ENCODE measurements around the gene SPAG6. TPM values are rescaled to one million over a fixed set of nuclear protein-coding genes. Genes with fewer than 3 reads are reported as not detected.

SPAG6 gene
- total RNA-seq, 1 experiment from 2014 or later = not detected

DNA sequence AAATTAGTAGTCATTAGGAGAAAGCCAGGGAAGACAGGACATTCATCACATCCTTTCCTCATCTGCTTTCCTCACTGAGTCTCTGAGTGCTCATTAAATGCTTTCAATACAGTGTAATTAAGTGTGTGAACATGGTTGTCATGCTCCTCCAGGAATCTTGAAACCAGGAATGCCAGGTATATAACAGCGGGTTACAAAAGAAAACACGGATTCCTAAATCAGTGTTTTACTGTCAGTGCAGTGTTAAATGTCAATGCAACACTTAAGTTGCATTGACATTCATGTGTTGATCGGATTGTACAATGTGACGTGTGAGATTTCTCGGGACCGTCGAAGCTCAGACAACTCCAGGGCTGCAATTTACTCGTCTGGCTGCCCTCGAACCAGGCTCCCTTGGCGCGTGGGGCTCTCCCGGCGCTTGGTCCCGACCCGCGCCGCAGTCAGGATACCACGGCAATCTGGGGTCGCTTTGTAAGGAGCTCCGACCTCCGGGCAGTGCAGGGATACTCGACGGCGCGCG is 455 bp upstream of the SPAG6 start:
- TF ChIP-seq, protein P1, sequence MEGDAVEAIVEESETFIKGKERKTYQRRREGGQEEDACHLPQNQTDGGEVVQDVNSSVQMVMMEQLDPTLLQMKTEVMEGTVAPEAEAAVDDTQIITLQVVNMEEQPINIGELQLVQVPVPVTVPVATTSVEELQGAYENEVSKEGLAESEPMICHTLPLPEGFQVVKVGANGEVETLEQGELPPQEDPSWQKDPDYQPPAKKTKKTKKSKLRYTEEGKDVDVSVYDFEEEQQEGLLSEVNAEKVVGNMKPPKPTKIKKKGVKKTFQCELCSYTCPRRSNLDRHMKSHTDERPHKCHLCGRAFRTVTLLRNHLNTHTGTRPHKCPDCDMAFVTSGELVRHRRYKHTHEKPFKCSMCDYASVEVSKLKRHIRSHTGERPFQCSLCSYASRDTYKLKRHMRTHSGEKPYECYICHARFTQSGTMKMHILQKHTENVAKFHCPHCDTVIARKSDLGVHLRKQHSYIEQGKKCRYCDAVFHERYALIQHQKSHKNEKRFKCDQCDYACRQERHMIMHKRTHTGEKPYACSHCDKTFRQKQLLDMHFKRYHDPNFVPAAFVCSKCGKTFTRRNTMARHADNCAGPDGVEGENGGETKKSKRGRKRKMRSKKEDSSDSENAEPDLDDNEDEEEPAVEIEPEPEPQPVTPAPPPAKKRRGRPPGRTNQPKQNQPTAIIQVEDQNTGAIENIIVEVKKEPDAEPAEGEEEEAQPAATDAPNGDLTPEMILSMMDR (IDR thresholded peaks at IDR 0.05; ENCODE audit: unreplicated experiment) = no peak
- intact Hi-C loops (cut with micrococcal nuclease; ENCODE audit: unreplicated experiment) = loop anchor here (5.0 kb wide), 2 partner anchors 82 to 642 kb away; no protein-coding TSS in a partner anchor
- Mint-ChIP-seq H3K4me3 (ENCODE audit: low read depth, unreplicated experiment) (no peak overlapping the region), H3K27ac (ENCODE audit: unreplicated experiment) (no peak overlapping the region), H3K4me1 (ENCODE audit: low read depth, unreplicated experiment) (no peaks in the 10 kb centered on the region), H3K27me3 (ENCODE audit: unreplicated experiment) (peaks cover 59% of the 10 kb centered on the region), H3K9me3 (ENCODE audit: low read depth, unreplicated experiment) (no peaks in the 10 kb centered on the region), H3K36me3 (ENCODE audit: insufficient read depth, unreplicated experiment) (peaks cover 14% of the 10 kb centered on the region)
- no peak for DNase-seq
- no TSS peak for BruUV-seq (replicated peaks)
- CTCF ChIA-PET = no interaction called here

DNA sequence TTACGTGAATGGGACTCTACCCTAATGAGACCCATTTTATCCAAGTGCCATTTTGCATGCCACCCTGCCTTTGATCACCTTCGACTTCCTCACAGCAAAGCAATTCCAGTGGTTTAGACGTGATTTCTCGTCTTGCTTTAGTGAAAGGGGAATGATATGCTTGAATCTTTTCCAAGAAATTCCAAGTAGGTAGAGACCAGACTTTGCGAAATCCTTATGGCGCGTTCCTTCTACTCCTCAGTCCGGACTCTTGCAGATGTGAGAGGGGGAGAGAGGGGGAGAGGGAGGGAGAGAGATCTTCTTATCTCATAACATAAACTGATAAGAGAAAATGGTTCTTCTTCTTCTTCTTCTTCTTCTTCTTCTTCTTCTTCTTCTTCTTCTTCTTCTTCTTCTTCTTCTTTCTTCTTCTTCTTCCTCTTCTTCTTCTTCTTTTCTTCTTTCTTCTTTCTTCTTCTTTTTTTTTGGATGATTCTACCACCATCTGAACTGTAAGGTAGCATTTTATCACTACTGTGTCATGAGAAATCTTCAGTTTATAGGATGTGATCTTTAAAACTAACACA is 883 bp downstream of the SPAG6 start:
- no peaks in the 10 kb centered on the region for H3K9me3 Mint-ChIP-seq (ENCODE audit: low read depth, unreplicated experiment)
- CTCF ChIA-PET = no interaction called here
- peaks cover 3% of the 10 kb centered on the region for H3K36me3 Mint-ChIP-seq (ENCODE audit: insufficient read depth, unreplicated experiment)
- H3K4me3 Mint-ChIP-seq (ENCODE audit: low read depth, unreplicated experiment) = no peak overlapping the region
- BruUV-seq (replicated peaks) = no TSS peak
- H3K27me3 Mint-ChIP-seq (ENCODE audit: unreplicated experiment) = peaks cover 56% of the 10 kb centered on the region
- no peaks in the 10 kb centered on the region for H3K4me1 Mint-ChIP-seq (ENCODE audit: low read depth, unreplicated experiment)
- H3K27ac Mint-ChIP-seq (ENCODE audit: unreplicated experiment) = no peak overlapping the region
- DNase-seq = no peak
- TF ChIP-seq, protein P1 (IDR thresholded peaks at IDR 0.05; ENCODE audit: unreplicated experiment) = no peak
- intact Hi-C loops (cut with micrococcal nuclease; ENCODE audit: unreplicated experiment) = no loop called here

DNA sequence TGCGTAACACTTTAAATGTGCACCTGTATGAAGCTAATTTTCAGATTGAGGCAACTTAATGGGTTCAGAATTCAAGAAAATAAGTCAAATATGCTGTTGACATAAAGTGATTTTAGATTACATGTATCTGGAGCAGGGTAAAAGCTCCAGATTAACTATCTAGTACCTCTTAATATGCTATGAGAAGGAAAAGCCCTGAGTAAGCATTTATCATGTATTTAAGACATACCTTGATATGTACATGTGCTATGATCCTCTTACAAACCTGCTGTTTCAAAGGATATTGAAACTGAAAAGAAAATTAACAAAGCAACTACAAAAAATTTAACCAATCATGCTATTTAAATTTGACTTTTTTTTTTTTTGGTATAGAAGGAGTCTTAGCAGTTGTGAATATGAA is 4.5 kb downstream of the SPAG6 start:
- H3K9me3 Mint-ChIP-seq (ENCODE audit: low read depth, unreplicated experiment) = no peaks in the 10 kb centered on the region
- H3K27me3 Mint-ChIP-seq (ENCODE audit: unreplicated experiment) = peaks cover 20% of the 10 kb centered on the region
- no TSS peak for BruUV-seq (replicated peaks)
- no peak overlapping the region for H3K27ac Mint-ChIP-seq (ENCODE audit: unreplicated experiment)
- CTCF ChIA-PET = no interaction called here
- TF ChIP-seq, protein P1 (IDR thresholded peaks at IDR 0.05; ENCODE audit: unreplicated experiment) = no peak
- no peak for DNase-seq
- no peaks in the 10 kb centered on the region for H3K4me1 Mint-ChIP-seq (ENCODE audit: low read depth, unreplicated experiment)
- intact Hi-C loops (cut with micrococcal nuclease; ENCODE audit: unreplicated experiment) = no loop called here
- no peaks in the 10 kb centered on the region for H3K36me3 Mint-ChIP-seq (ENCODE audit: insufficient read depth, unreplicated experiment)
- H3K4me3 Mint-ChIP-seq (ENCODE audit: low read depth, unreplicated experiment) = no peak overlapping the region

DNA sequence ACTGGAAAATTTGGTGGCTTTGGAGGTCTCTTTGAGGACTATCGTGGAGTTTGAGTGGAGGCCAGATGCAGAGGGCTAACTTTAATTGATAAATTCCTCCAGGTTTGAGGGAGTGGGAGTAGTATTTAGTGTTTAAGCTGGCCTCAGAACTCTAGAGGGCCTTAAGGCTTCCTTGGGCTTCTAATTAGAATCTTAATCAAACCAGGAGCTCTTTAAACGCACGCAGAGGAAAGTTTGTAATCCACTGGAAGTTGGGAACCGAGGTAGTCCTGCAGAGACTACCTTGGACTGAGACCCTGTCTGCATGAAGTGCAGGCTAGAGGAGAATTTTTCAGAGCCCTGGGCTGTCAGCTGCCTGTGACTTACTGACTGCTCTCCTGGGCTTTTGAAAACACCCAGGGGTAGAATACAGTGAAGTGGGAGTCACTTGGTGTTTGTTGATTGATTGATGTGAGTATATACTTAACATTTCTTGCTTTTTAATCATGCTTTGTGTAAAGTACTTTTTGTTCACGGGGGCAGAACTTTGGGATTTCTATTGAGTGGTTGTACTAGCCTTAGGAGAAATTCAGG is 5.9 kb downstream of the SPAG6 start:
- H3K27me3 Mint-ChIP-seq (ENCODE audit: unreplicated experiment) = peaks cover 13% of the 10 kb centered on the region
- H3K4me3 Mint-ChIP-seq (ENCODE audit: low read depth, unreplicated experiment) = no peak overlapping the region
- H3K27ac Mint-ChIP-seq (ENCODE audit: unreplicated experiment) = no peak overlapping the region
- intact Hi-C loops (cut with micrococcal nuclease; ENCODE audit: unreplicated experiment) = no loop called here
- DNase-seq = no peak
- CTCF ChIA-PET = no interaction called here
- no TSS peak for BruUV-seq (replicated peaks)
- TF ChIP-seq, protein P1 (IDR thresholded peaks at IDR 0.05; ENCODE audit: unreplicated experiment) = no peak
- H3K36me3 Mint-ChIP-seq (ENCODE audit: insufficient read depth, unreplicated experiment) = no peaks in the 10 kb centered on the region
- H3K4me1 Mint-ChIP-seq (ENCODE audit: low read depth, unreplicated experiment) = no peaks in the 10 kb centered on the region
- no peaks in the 10 kb centered on the region for H3K9me3 Mint-ChIP-seq (ENCODE audit: low read depth, unreplicated experiment)

Data from Calu3 (cell line).